GM12891 (cell line): ENCODE measurements around the gene VCX.

Experiments used
- PAX5 ChIP-seq: IDR thresholded peaks from 2 replicates; pipeline ENCODE4 v1.6.1; 2011; ENCODE audit warnings: low read length, moderate library complexity, mild to moderate bottlenecking; ENCODE audit not compliant: insufficient read depth, severe bottlenecking
- POLR2A ChIP-seq: IDR thresholded peaks from 2 replicates; pipeline ENCODE4 v1.6.1; 2011; ENCODE audit warnings: low read depth, low read length, control low read depth
- POLR2AphosphoS5 ChIP-seq: IDR thresholded peaks from 2 replicates; pipeline ENCODE4 v1.6.1; 2011; ENCODE audit warnings: low read depth, low read length, control low read depth
- POU2F2 ChIP-seq: IDR thresholded peaks from 2 replicates; pipeline ENCODE4 v1.6.1; 2011; ENCODE audit warnings: low read depth, mild to moderate bottlenecking, control low read depth, low read length, moderate library complexity
- SPI1 ChIP-seq: IDR thresholded peaks from 2 replicates; pipeline ENCODE4 v1.6.1; 2011; ENCODE audit warnings: low read depth, low read length, control low read depth
- TAF1 ChIP-seq: IDR thresholded peaks from 2 replicates; pipeline ENCODE4 v1.6.1; 2011; ENCODE audit warnings: low read depth, low read length, control low read depth

DNA sequence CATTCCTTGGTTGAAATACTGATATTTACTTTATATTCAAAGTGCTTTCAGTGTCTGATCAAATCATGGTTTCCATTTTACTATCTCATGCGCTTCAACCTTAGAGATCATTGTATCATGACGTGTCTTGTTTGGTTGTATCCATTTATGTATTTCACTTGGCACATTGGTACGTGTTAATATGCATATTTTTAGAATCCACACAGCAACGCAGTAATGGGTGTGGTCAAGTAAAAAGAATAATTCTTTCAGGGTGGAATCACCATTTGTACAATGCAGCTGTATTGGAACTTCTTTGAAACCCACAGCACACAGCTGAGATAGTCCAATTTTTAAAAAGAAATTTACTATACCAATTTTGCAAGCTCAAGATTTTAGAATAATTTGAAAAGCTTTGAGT, 29.1 kb downstream of the VCX start:
- TF ChIP-seq POLR2AphosphoS5 (no peak), POLR2A (no peak), TAF1 (no peak), POU2F2 (no peak), SPI1 (no peak), PAX5 (no peak)
